Uterine smooth muscle cell (primary cell): ENCODE measurements around the gene PLA2G12B. TPM values are rescaled to one million over a fixed set of nuclear protein-coding genes. Genes with fewer than 3 reads are reported as not detected.

Source experiments
- total RNA-seq: library from RNA; depleted of rRNA; stranded (reverse); fragments of >200 nt; gene quantifications from 2 replicates; pipeline ENCODE4 v1.2.3, GENCODE V29; 2014

Gene PLA2G12B
- not detected in 2 replicates for total RNA-seq

GRCh38 chr10:72954596-72955554 lies at the start of gene PLA2G12B:
PLA2G12B (minus strand) TSS chr10:72954806; CDS start chr10:72954685, 121 bp downstream.

GRCh38 chr10:72893136-72893798 lies 61.3 kb downstream of the PLA2G12B start, which contains the start of gene OIT3:
OIT3 (plus strand) TSS chr10:72893739; CDS start chr10:72893799, 60 bp downstream.

Other genes starting within 250 kb of the PLA2G12B start
- gene OIT3, start 61.1 kb downstream of the PLA2G12B start, total RNA-seq, result under 0.01 TPM in 1 of 2 replicates, not detected in the other
- gene P4HA1, start 142.1 kb upstream of the PLA2G12B start, total RNA-seq, result 201 and 428 TPM in 2 replicates
- 1.6 and 1.8 TPM in 2 replicates for gene NUDT13, start 155.6 kb upstream of the PLA2G12B start, total RNA-seq
- gene ECD, start 213.2 kb upstream of the PLA2G12B start, total RNA-seq, result 30.0 and 32.1 TPM in 2 replicates
- gene FAM149B1, start 213.3 kb upstream of the PLA2G12B start, total RNA-seq, result 24.9 and 41.1 TPM in 2 replicates